Right lobe of liver (tissue), 4 donors: ENCODE results near the gene HS6ST2.

ENCODE experiments used
- CTCF ChIP-seq, 4 donors: fragments of 200-600 bp in 3 of 4; fragments of 450-650 bp in 1 of 4; IDR thresholded peaks; one replicate each; pipeline versions ENCODE4 v1.5.1 to v1.8.0; 2016 to 2022; ENCODE audit warnings: antibody characterized with exemption in 4 of 4, mild to moderate bottlenecking in 2 of 4
- POLR2A ChIP-seq: fragments of 450-650 bp; IDR thresholded peaks from one replicate; pipeline ENCODE4 v1.6.1; 2017; ENCODE audit warnings: antibody characterized with exemption, mild to moderate bottlenecking
- donor health status: DM: no; HTN: no; CAD: no.
- donor health status: DM: no; HTN: no; CAD: no.
- donor health status: DM: no; HTN: yes; CAD: no.

DNA sequence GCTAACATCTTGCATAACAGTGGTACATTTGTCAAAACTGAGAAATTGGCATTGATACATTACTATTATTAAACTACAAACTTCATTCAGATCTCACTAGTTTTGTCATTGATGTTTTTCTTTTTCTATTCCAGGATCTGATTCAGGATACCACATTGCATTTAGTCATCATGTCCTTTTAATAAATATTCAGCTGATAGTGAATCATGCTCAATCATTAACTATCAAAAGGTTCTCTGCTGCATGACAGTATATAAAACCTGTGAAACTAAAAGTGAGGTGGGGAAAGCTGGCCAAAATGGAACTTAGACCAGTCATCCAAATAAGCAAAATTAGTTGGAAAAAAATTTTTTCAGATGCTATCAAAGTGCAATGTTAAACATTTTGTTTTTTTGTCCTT lies 28.1 kb upstream of the HS6ST2 start:
- TF ChIP-seq POLR2A (no peak), CTCF (IDR thresholded peaks at IDR 0.05) (no peak)
